ENCODE results near the gene TPRN.

DNA sequence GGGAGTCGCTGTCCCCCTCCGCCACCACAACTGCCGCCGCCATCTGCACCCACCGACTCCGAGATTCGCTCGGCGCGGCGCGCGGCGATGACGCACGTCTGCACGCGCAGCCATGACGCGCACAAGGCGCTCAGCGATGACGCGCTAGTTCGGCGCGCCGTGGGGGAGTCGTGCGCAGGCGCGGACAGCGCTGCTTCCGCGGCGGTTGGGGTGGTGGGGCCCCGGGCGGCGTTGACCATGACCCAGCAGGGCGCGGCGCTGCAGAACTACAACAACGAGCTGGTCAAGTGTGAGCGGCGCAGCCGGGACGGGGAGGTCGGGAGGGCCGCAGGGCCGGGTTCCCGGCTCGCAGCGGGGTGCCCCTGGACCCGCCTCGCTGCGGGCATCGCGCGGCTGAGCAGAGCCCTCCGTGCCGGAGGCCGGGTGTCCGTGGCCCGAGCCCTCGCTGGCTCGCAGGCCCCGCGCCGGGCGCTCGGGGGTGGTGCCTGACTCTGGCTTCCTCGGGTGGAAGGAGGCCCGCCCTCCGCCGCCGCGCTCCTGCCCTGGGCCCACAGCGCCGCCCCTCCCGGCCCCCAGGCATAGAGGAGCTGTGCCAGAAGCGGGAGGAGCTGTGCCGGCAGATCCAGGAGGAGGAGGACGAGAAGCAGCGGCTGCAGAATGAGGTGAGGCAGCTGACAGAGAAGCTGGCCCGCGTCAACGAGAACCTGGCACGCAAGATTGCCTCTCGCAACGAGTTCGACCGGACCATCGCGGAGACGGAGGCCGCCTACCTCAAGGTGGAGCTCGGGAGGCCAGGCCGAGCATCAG lies 11.8 kb downstream of the TPRN start, which contains the start of the genes ANAPC2 and SSNA1:
- TF ChIP-seq TEAD4 (CRISPR knock-in tag; IDR thresholded peaks at IDR 0.05): no peak
- TF ChIP-seq, protein P1, sequence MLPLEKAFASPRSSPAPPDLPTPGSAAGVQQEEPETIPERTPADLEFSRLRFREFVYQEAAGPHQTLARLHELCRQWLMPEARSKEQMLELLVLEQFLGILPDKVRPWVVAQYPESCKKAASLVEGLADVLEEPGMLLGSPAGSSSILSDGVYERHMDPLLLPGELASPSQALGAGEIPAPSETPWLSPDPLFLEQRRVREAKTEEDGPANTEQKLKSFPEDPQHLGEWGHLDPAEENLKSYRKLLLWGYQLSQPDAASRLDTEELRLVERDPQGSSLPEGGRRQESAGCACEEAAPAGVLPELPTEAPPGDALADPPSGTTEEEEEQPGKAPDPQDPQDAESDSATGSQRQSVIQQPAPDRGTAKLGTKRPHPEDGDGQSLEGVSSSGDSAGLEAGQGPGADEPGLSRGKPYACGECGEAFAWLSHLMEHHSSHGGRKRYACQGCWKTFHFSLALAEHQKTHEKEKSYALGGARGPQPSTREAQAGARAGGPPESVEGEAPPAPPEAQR (CRISPR knock-in tag; IDR thresholded peaks at IDR 0.05): no peak
- TF ChIP-seq IRF1 (CRISPR knock-in tag; IDR thresholded peaks at IDR 0.05): 0 out of 2 replicates have a peak, but pooled peaks have one; percentile 42
- TF ChIP-seq, protein P2, sequence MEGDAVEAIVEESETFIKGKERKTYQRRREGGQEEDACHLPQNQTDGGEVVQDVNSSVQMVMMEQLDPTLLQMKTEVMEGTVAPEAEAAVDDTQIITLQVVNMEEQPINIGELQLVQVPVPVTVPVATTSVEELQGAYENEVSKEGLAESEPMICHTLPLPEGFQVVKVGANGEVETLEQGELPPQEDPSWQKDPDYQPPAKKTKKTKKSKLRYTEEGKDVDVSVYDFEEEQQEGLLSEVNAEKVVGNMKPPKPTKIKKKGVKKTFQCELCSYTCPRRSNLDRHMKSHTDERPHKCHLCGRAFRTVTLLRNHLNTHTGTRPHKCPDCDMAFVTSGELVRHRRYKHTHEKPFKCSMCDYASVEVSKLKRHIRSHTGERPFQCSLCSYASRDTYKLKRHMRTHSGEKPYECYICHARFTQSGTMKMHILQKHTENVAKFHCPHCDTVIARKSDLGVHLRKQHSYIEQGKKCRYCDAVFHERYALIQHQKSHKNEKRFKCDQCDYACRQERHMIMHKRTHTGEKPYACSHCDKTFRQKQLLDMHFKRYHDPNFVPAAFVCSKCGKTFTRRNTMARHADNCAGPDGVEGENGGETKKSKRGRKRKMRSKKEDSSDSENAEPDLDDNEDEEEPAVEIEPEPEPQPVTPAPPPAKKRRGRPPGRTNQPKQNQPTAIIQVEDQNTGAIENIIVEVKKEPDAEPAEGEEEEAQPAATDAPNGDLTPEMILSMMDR (IDR thresholded peaks at IDR 0.05): no peak
- TF ChIP-seq NFYB (CRISPR knock-in tag; conservative IDR thresholded peaks at IDR 0.05; ENCODE audit: low read depth): no peak

Measured in WTC11 (cell line).